Smooth muscle cell (in vitro differentiated cells): ENCODE measurements around the gene VPS26A. TPM values are rescaled to one million over a fixed set of nuclear protein-coding genes. Genes with fewer than 3 reads are reported as not detected.

Source experiments
- DNase-seq: peaks from one replicate; lab custom pipeline; 2025; ENCODE audit not compliant: unreplicated experiment; lab: John Stamatoyannopoulos, UW
- H2AFZ ChIP-seq: fragments of 200-600 bp; sonication (generic); 2 replicates; pipeline ENCODE4 v1.6.0; 2016; ENCODE audit warnings: antibody characterized with exemption, low read depth, mild to moderate bottlenecking
- H3F3A ChIP-seq: fragments of 200-600 bp; sonication (generic); 2 replicates; pipeline ENCODE4 v1.6.0; 2017; ENCODE audit warnings: antibody characterized with exemption, low read depth
- H3K27ac ChIP-seq: fragments of 200-600 bp; sonication (generic); 2 replicates; pipeline ENCODE4 v1.5.1; 2016; ENCODE audit warnings: low read depth, mild to moderate bottlenecking
- H3K27me3 ChIP-seq: fragments of 200-600 bp; sonication (generic); 2 replicates; pipeline ENCODE4 v1.6.1; 2016; ENCODE audit warnings: low read depth, mild to moderate bottlenecking
- H3K36me3 ChIP-seq: fragments of 200-600 bp; sonication (generic); 2 replicates; pipeline ENCODE4 v1.5.1; 2016; ENCODE audit warnings: low read depth
- H3K4me1 ChIP-seq: fragments of 200-600 bp; sonication (generic); 2 replicates; pipeline ENCODE4 v1.5.1; 2016; ENCODE audit warnings: low read depth
- H3K4me2 ChIP-seq: fragments of 200-600 bp; sonication (generic); 2 replicates; pipeline ENCODE4 v1.6.0; 2016; ENCODE audit warnings: mild to moderate bottlenecking
- H3K4me3 ChIP-seq: fragments of 200-600 bp; sonication (generic); 2 replicates; pipeline ENCODE4 v1.5.1; 2016; ENCODE audit warnings: mild to moderate bottlenecking
- H3K79me2 ChIP-seq: fragments of 200-600 bp; sonication (generic); 2 replicates; pipeline ENCODE4 v1.6.0; 2016; ENCODE audit warnings: low read depth, mild to moderate bottlenecking
- H3K9ac ChIP-seq: fragments of 200-600 bp; sonication (generic); 2 replicates; pipeline ENCODE4 v1.6.0; 2016; ENCODE audit warnings: low read depth
- H3K9me3 ChIP-seq: fragments of 200-600 bp; sonication (generic); replicated peaks from 2 replicates; pipeline ENCODE4 v1.5.1; 2016; ENCODE audit warnings: low read depth
- H4K20me1 ChIP-seq: fragments of 200-600 bp; sonication (generic); 2 replicates; pipeline ENCODE4 v1.6.0; 2016; ENCODE audit warnings: low read depth
- WGBS: methylation state at CpG from one replicate; pipeline ENCODE4 v1.1.7; 2016; ENCODE audit warnings: low lambda C conversion rate; 5-methylcytosine and 5-hydroxymethylcytosine counted together
- polyA plus RNA-seq: library from polyadenylated mRNA; unstranded; fragments of >200 nt; fragmentation: Nextera tagmentation; extraction: Ambion mirVana; gene quantifications from 2 replicates; pipeline ENCODE4 v1.2.1, GENCODE V29; 2016
- total RNA-seq: library from RNA; depleted of rRNA; stranded (reverse); fragments of >200 nt; gene quantifications from 2 replicates; pipeline ENCODE4 v1.2.3, GENCODE V29; 2014
- TF ChIP-seq, protein P1 (sequence below): fragments of 200-600 bp; sonication (generic); IDR thresholded peaks from 2 replicates; pipeline ENCODE4 v1.5.1; 2017; ENCODE audit warnings: borderline replicate concordance, mild to moderate bottlenecking, antibody characterized with exemption; ENCODE audit not compliant: insufficient read depth, poor library complexity, severe bottlenecking

The VPS26A gene
- 28.3 and 46.7 TPM in 2 replicates for total RNA-seq
- 36.8 and 45.4 TPM in 2 replicates for polyA plus RNA-seq

DNA sequence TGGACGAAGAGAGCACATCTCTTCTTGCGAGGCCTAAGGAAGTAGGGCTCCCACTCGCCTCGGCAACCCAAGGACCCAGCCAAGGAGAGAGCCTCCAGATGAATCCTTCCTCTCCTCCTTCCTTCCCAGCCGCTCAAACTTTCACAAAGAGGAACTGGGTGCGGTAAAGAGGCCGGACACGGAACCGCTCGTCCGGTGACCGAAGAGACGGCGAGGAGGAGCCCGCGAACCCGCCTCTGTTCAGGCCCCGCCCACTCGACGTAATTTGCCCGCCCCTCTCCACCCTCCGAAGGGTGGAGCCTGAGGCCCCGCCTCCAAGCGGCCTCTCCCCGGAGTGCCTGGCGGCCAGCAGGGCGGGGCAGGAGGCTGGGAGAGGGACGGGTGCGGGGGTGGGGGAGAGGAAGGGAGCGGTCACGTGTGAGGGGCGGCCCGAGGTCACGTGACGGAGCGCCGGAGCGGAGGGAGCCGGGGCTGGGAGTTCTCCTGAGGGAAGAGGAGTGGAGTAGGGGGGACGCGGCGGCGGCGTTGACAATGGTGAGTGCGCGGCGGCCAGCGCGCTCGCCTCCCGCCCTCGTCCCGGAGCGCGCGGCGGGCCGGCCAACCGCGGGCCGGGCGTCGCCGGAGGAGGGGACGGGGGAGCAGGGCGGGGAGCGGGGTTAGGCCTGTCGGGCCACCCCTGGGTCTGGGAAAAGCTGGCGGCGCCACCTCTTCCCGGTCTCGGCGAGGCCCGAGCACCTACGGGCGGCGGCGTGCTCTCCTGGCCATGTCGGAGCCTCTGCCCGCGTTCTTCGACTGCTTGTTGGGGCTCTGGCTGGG lies at the start of gene VPS26A:
TSS of gene VPS26A (plus strand) at position 432 of the 816 bp plus-strand sequence. CDS start at position 532, 100 bp downstream.
- H2AFZ ChIP-seq, result peak within 1 kb of the TSS; percentile 97
- TF ChIP-seq, protein P1, sequence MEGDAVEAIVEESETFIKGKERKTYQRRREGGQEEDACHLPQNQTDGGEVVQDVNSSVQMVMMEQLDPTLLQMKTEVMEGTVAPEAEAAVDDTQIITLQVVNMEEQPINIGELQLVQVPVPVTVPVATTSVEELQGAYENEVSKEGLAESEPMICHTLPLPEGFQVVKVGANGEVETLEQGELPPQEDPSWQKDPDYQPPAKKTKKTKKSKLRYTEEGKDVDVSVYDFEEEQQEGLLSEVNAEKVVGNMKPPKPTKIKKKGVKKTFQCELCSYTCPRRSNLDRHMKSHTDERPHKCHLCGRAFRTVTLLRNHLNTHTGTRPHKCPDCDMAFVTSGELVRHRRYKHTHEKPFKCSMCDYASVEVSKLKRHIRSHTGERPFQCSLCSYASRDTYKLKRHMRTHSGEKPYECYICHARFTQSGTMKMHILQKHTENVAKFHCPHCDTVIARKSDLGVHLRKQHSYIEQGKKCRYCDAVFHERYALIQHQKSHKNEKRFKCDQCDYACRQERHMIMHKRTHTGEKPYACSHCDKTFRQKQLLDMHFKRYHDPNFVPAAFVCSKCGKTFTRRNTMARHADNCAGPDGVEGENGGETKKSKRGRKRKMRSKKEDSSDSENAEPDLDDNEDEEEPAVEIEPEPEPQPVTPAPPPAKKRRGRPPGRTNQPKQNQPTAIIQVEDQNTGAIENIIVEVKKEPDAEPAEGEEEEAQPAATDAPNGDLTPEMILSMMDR, result no peak
- H3K79me2 ChIP-seq, result peaks cover 47% of the 10 kb centered on the region
- no peaks in the 10 kb centered on the region for H3K9me3 ChIP-seq
- 0% methylated on average over 30 of the region's 82 CpGs for WGBS
- H3K27ac ChIP-seq, result peak within 1 kb of the TSS; percentile 97
- H3K36me3 ChIP-seq, result no peaks in the 10 kb centered on the region
- peaks cover 41% of the 10 kb centered on the region for H4K20me1 ChIP-seq
- peaks cover 15% of the 10 kb centered on the region for H3K4me1 ChIP-seq
- H3K9ac ChIP-seq, result peak within 1 kb of the TSS; percentile 85
- H3K27me3 ChIP-seq, result no peaks in the 10 kb centered on the region
- H3F3A ChIP-seq, result peaks cover 10% of the 10 kb centered on the region
- peak; percentile 97 for DNase-seq
- peak within 1 kb of the TSS; percentile 73 for H3K4me3 ChIP-seq
- peak within 1 kb of the TSS; percentile 94 for H3K4me2 ChIP-seq

DNA sequence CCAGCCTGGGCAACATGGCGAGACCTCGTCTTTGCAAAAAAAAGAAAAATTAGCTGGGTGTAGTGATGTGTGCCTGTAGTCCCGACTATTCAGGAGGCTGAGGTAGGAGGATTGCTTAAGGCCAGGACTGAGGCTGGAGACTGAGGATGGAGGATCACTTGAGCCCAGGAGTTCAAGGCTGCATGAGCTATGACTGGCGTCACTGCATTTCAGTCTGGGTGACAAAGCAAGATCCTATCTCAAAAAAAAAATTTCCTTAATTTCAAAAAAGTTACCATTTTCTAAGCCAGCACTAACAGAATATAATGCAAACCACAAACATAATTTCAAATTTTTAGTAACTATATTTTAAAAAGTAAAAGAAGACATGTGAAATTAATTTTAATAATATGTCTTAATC lies 49.4 kb upstream of the VPS26A start:
- Histone ChIP-seq H3K36me3 (no peaks in the 10 kb centered on the region), H3K27me3 (no peaks in the 10 kb centered on the region), H3K9ac (no peak overlapping the region), H3K27ac (no peak overlapping the region), H4K20me1 (no peaks in the 10 kb centered on the region), H3K4me1 (no peaks in the 10 kb centered on the region), H3F3A (no peaks in the 10 kb centered on the region), H3K4me2 (no peak overlapping the region), H2AFZ (no peak overlapping the region), H3K9me3 (no peaks in the 10 kb centered on the region), H3K79me2 (no peaks in the 10 kb centered on the region), H3K4me3 (no peak overlapping the region)
- DNase-seq, result no peak
- WGBS, result 97% methylated on average over 4 of the region's 4 CpGs
- TF ChIP-seq, protein P1, result no peak

DNA sequence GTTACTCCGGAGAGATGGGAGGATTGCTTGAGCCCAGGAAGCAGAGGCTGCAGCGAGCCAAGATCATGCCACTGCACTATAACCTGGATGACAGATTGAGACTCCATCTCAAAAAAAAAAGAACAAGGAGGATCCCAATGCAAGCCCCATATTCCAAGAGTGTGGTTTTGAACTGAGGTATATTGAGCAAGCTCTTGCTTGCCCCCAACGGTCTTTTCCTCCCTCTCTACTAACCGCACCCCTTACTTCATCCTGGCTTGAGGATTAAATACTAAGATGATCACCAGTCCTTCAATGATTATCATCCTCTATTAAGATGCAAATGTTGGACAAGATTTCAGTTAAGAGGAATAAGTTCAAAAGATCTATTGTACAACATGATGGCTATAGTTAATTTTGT lies 48.5 kb upstream of the VPS26A start:
- TF ChIP-seq, protein P1, result no peak
- H3K27me3 ChIP-seq, result no peaks in the 10 kb centered on the region
- DNase-seq, result no peak
- H3K4me2 ChIP-seq, result no peak overlapping the region
- H2AFZ ChIP-seq, result no peak overlapping the region
- no peak overlapping the region for H3K27ac ChIP-seq
- H3K36me3 ChIP-seq, result no peaks in the 10 kb centered on the region
- no peak overlapping the region for H3K4me3 ChIP-seq
- 87% methylated on average over 4 of the region's 4 CpGs for WGBS
- no peaks in the 10 kb centered on the region for H3K4me1 ChIP-seq
- H3F3A ChIP-seq, result no peaks in the 10 kb centered on the region
- H4K20me1 ChIP-seq, result no peaks in the 10 kb centered on the region
- H3K9me3 ChIP-seq, result no peaks in the 10 kb centered on the region
- no peak overlapping the region for H3K9ac ChIP-seq
- H3K79me2 ChIP-seq, result no peaks in the 10 kb centered on the region
